Measurements from ENCODE around the gene FBXL17. TPM values are rescaled to one million over a fixed set of nuclear protein-coding genes. Genes with fewer than 3 reads are reported as not detected.

FBXL17 gene
- total RNA-seq, 1 donor from 2014 or later = 17.5 TPM

DNA sequence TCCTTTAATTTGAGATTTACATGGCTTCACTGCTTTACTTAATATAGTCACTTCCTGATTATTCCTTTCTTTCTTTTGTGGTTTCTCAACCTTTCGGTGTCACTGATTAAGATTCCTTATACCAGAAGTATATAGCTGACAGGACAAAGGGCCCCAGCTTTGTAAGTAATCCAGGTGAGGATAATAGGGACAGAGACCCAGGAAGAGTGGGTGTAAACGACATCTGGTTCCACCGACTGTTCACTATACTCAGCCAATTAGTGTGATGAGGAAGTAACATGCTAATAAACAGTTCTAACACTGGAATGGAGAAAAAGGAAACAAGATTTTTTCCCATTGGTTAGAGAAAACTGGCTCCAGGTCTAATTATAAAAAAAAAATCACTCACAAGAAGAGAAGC, 424.8 kb downstream of the FBXL17 start:
- Histone ChIP-seq H3K4me1 (no peaks in the 10 kb centered on the region), H3K27ac (no peak overlapping the region), H3K36me3 (no peaks in the 10 kb centered on the region), H3K9me3 (no peaks in the 10 kb centered on the region), H3K27me3 (no peaks in the 10 kb centered on the region), H3K4me3 (no peak overlapping the region)
- ATAC-seq = no peak
- TF ChIP-seq, protein P1, sequence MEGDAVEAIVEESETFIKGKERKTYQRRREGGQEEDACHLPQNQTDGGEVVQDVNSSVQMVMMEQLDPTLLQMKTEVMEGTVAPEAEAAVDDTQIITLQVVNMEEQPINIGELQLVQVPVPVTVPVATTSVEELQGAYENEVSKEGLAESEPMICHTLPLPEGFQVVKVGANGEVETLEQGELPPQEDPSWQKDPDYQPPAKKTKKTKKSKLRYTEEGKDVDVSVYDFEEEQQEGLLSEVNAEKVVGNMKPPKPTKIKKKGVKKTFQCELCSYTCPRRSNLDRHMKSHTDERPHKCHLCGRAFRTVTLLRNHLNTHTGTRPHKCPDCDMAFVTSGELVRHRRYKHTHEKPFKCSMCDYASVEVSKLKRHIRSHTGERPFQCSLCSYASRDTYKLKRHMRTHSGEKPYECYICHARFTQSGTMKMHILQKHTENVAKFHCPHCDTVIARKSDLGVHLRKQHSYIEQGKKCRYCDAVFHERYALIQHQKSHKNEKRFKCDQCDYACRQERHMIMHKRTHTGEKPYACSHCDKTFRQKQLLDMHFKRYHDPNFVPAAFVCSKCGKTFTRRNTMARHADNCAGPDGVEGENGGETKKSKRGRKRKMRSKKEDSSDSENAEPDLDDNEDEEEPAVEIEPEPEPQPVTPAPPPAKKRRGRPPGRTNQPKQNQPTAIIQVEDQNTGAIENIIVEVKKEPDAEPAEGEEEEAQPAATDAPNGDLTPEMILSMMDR (IDR thresholded peaks at IDR 0.05) = no peak
- intact Hi-C loops (cut with DNase I) = no loop called here
- DNase-seq = no peak

DNA sequence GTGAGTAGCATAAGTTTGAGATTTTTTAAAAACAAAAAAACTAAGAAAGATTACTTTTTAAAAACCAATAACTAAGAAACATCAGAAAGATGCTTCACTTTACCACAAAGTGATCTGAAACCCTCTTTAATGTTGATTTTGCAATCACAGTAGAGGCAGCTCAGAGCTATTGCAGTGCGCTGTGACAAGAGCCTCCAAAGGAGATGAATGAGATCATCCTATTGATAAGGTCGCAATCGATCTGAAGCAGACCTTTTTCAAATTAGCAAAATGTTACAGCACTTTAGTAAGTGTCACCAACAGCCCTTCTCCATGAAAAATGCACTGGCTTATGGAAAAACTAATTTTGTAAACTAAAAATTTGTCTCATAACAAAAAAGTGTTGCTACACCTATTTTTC, 426.6 kb downstream of the FBXL17 start:
- Histone ChIP-seq H3K27me3 (no peaks in the 10 kb centered on the region), H3K9me3 (no peaks in the 10 kb centered on the region), H3K27ac (no peak overlapping the region), H3K4me3 (no peak overlapping the region), H3K4me1 (no peaks in the 10 kb centered on the region), H3K36me3 (no peaks in the 10 kb centered on the region)
- TF ChIP-seq, protein P1 (IDR thresholded peaks at IDR 0.05) = no peak
- intact Hi-C loops (cut with DNase I) = no loop called here
- no peak for ATAC-seq
- DNase-seq = no peak

DNA sequence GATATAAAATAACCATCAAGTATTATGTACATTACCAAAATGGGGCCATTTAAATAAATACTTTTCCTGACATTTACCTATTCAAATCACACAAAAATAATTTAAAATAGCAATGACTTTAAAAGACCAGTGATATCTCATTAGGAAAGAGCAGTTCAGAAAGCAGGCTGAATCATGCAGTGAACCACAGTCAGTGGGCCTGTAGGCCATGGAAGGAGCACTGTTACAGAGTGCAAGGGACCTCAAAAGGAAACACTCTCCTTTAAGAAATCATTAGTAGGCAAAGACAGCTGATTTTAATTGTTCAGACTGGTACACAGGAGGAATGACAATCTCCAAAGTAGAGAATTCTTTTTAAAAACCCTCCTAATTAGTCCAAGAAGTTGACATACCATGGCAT, 427.6 kb downstream of the FBXL17 start:
- Histone ChIP-seq H3K27me3 (no peaks in the 10 kb centered on the region), H3K27ac (no peak overlapping the region), H3K4me3 (no peak overlapping the region), H3K4me1 (no peaks in the 10 kb centered on the region), H3K9me3 (no peaks in the 10 kb centered on the region), H3K36me3 (no peaks in the 10 kb centered on the region)
- DNase-seq = no peak
- TF ChIP-seq, protein P1 (IDR thresholded peaks at IDR 0.05) = no peak
- intact Hi-C loops (cut with DNase I) = no loop called here
- no peak for ATAC-seq

DNA sequence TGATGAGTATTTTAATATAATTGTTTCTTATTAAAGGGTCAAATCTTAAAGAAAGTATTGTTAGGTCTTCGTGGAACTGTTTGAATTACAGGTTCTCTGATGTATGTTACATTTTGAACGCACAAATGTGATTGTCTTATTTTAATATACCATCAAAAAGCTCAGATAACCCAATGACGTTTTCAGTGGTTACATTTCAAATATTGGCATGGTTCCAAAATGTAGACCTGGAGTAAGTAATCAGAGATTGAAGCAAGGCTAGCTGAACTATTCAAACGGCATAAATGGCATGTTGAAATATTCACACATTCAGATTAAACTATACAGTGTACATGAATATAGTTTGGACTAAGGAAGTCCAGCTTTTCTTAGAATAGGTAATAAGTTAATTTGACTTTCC, 429.4 kb downstream of the FBXL17 start:
- Histone ChIP-seq H3K27me3 (no peaks in the 10 kb centered on the region), H3K4me3 (no peak overlapping the region), H3K4me1 (no peaks in the 10 kb centered on the region), H3K9me3 (no peaks in the 10 kb centered on the region), H3K36me3 (no peaks in the 10 kb centered on the region), H3K27ac (no peak overlapping the region)
- intact Hi-C loops (cut with DNase I) = no loop called here
- DNase-seq = no peak
- no peak for ATAC-seq
- TF ChIP-seq, protein P1 (IDR thresholded peaks at IDR 0.05) = no peak

DNA sequence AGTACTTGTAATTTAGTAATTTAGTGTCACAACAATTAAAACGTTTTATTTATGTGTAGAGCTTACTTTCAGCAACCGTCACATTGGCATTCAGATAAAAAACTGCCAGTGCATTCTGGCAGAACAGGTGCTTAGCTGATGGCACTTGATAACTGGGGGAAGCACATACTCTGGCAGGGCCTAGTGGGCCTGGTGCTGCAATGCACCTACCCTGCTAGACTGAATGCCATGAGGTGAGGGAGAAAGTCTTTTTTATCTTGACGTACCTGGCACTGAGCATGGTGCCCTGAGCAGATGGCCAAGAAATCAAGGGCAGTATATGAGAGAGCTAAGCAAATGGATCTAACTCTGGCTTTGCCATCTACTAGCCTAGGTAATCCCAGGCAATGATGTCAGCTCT, 430.6 kb downstream of the FBXL17 start:
- no peaks in the 10 kb centered on the region for H3K27me3 ChIP-seq
- intact Hi-C loops (cut with DNase I) = no loop called here
- no peaks in the 10 kb centered on the region for H3K4me1 ChIP-seq
- no peak overlapping the region for H3K4me3 ChIP-seq
- H3K27ac ChIP-seq = no peak overlapping the region
- no peaks in the 10 kb centered on the region for H3K9me3 ChIP-seq
- no peaks in the 10 kb centered on the region for H3K36me3 ChIP-seq
- TF ChIP-seq, protein P1 (IDR thresholded peaks at IDR 0.05) = no peak
- ATAC-seq (no peak), DNase-seq (no peak)

DNA sequence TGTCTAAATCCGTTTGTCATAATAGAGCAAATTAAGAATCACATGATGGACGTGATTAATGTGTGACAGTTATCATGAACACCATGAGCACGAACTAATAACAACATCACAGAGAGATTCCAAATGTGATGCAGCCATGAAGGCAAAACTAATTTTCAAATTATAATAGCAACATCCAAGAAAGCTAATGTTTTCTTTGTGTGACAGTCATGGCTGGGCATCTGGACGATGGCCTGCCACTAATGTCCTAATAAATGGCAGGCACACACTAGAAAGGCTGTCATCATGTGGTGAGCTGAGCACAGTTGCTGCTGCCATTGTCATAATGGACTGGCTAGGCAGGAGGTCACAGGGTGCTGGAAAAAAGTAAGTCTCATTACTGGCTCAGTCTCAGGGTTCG, 431.1 kb downstream of the FBXL17 start:
- DNase-seq (no peak), ATAC-seq (no peak)
- H3K27me3 ChIP-seq = no peaks in the 10 kb centered on the region
- H3K4me1 ChIP-seq = no peaks in the 10 kb centered on the region
- intact Hi-C loops (cut with DNase I) = no loop called here
- H3K9me3 ChIP-seq = no peaks in the 10 kb centered on the region
- TF ChIP-seq, protein P1 (IDR thresholded peaks at IDR 0.05) = no peak
- H3K36me3 ChIP-seq = no peaks in the 10 kb centered on the region
- no peak overlapping the region for H3K4me3 ChIP-seq
- no peak overlapping the region for H3K27ac ChIP-seq

Data from upper lobe of right lung (tissue), 1 donor.